Neutrophil (primary cell): ENCODE measurements around the gene RUNDC3A.

Experiments
- H3K27ac ChIP-seq: fragments of 200-600 bp; sonication (generic); 2 replicates; pipeline ENCODE4 v1.5.1; 2016; ENCODE audit warnings: mild to moderate bottlenecking, moderate library complexity
- H3K27me3 ChIP-seq: fragments of 200-600 bp; sonication (generic); 2 replicates; pipeline ENCODE4 v1.6.0; 2016; ENCODE audit warnings: mild to moderate bottlenecking
- H3K36me3 ChIP-seq: fragments of 200-600 bp; sonication (generic); 2 replicates; pipeline ENCODE4 v1.5.1; 2017
- H3K4me1 ChIP-seq, 2 experiments: fragments of 200-600 bp in 1 of 2; sonication (generic) in 1 of 2; 1 replicate in 1 of 2; 2 replicates in 1 of 2; pipeline versions ENCODE4 v1.5.1 to v1.6.1; 2013 to 2016; ENCODE audit warnings: low read depth in 1 of 2, low read length in 1 of 2, mild to moderate bottlenecking in 1 of 2, moderate library complexity in 1 of 2; ENCODE audit not compliant: control insufficient read depth in 1 of 2, insufficient read depth in 1 of 2
- H3K4me3 ChIP-seq, 2 experiments: fragments of 200-600 bp in 1 of 2; sonication (generic) in 1 of 2; 1 replicate in 1 of 2; 2 replicates in 1 of 2; pipeline ENCODE4 v1.5.1; 2013 to 2016; ENCODE audit warnings: low read depth in 1 of 2, low read length in 1 of 2, mild to moderate bottlenecking in 1 of 2, moderate library complexity in 1 of 2
- H3K9me3 ChIP-seq: fragments of 200-600 bp; sonication (generic); 2 replicates; pipeline ENCODE4 v1.5.1; 2016
- TF ChIP-seq, protein P1 (sequence below): fragments of 200-600 bp; sonication (generic); IDR thresholded peaks from 2 replicates; pipeline ENCODE4 v1.5.1; 2016; ENCODE audit warnings: antibody characterized with exemption

Gene RUNDC3A

DNA sequence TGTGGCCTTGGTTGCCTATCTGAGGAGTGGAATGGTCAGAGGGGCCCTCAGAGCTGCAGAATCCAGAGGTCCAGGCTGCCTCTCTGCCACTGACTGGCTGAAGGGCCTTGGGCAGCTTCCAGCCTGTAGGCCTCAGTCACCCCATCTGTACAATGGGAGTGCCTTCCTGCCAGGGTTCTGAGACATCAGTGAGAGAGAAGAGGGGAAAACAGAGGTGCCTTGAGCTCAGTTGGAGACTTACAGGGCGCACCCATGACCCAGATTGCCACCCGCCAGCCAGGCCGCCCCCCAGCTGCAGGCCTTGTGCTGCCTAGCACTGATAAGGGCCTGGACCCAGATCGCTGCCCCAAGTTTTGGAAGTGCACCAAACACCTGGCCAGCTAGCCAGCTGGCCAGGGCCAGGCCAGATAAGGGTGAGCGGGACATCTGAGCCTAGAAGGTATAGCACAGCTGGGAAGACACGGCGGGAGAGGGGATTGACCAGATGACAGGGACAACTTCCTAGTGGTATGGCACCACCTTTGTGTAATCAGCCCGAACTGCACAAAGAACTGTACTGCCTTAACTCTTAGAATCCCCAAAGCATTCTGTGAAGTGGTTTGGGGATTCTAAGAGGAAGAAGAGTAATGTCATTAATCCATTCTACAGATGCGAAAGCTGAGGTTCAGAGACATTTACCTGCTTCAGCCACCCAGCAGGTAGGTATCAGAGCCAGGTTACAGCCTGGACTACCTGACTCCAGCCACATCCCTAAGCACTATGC is 41.8 kb upstream of the RUNDC3A start:
- Histone ChIP-seq H3K36me3 (no peaks in the 10 kb centered on the region), H3K27me3 (peaks cover 13% of the 10 kb centered on the region)

DNA sequence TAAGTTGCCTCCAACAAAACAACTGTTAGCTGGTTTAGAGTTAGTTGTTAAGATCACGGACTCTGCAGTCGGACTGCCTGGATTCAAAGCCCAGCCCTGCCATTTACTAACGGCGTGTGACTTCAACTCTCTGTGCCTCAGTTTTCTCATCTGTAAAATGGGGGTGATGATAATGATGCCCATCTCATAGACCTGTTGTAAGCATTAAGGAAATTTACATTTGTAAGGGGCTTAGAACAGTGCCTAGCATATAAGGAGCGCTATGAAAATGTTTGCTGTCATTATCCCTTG is 41.3 kb upstream of the RUNDC3A start:
- no peaks in the 10 kb centered on the region for H3K9me3 ChIP-seq
- TF ChIP-seq, protein P1, sequence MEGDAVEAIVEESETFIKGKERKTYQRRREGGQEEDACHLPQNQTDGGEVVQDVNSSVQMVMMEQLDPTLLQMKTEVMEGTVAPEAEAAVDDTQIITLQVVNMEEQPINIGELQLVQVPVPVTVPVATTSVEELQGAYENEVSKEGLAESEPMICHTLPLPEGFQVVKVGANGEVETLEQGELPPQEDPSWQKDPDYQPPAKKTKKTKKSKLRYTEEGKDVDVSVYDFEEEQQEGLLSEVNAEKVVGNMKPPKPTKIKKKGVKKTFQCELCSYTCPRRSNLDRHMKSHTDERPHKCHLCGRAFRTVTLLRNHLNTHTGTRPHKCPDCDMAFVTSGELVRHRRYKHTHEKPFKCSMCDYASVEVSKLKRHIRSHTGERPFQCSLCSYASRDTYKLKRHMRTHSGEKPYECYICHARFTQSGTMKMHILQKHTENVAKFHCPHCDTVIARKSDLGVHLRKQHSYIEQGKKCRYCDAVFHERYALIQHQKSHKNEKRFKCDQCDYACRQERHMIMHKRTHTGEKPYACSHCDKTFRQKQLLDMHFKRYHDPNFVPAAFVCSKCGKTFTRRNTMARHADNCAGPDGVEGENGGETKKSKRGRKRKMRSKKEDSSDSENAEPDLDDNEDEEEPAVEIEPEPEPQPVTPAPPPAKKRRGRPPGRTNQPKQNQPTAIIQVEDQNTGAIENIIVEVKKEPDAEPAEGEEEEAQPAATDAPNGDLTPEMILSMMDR = no peak
- H3K4me3 ChIP-seq = no peak overlapping the region
- no peaks in the 10 kb centered on the region for H3K4me1 ChIP-seq
- H3K27ac ChIP-seq = no peak overlapping the region
- no peaks in the 10 kb centered on the region for H3K36me3 ChIP-seq
- peaks cover 13% of the 10 kb centered on the region for H3K27me3 ChIP-seq

More for the DNA sequence above, 41.8 kb upstream of the RUNDC3A start:
- TF ChIP-seq, protein P1 = no peak
- Histone ChIP-seq H3K27ac (no peak overlapping the region), H3K4me3 (no peak overlapping the region), H3K4me1 (no peaks in the 10 kb centered on the region), H3K9me3 (no peaks in the 10 kb centered on the region)

DNA sequence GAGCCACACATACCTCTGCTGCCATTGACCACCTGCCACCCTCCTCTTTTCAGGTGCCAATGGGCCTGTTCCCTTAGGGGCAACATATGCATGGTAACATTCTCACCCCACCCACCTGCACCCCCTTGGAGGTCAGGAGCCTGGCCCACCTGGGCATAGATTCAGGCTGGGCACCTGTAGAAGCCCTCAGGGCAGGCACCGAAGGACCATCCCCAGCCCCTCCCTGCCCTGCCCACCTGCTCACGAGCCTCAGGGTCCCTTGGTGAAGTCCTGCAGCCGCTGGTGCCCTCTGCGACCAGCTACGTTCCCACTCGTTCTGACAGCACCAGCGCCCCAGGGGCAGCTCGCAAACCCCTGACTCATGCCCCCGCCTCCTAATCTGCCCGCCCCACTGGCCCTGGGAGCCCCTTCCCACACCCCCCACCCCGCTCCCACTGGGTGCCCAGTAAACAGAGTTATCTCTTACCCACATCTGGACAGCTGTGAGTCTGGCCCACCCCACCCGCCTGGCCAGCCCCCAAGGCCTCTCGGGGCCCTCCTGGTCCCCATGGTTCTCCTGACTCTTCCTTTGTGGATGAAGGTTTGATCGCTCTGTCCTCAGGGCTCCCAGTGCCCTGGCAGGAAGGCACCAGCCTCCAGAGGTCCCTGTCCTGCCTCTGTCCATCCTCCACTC is 40.4 kb upstream of the RUNDC3A start, which contains the start of gene SLC4A1:
Gene SLC4A1, minus strand, starts transcription at position 318 of the 673 bp plus-strand sequence. CDS start 5,269 bp downstream, outside the sequence.
- Histone ChIP-seq H3K9me3 (no peaks in the 10 kb centered on the region), H3K4me3 (no peak within 1 kb of the TSS), H3K4me1 (no peaks in the 10 kb centered on the region), H3K36me3 (no peaks in the 10 kb centered on the region), H3K27ac (no peak within 1 kb of the TSS), H3K27me3 (peaks cover 19% of the 10 kb centered on the region)
- TF ChIP-seq, protein P1 = no peak

DNA sequence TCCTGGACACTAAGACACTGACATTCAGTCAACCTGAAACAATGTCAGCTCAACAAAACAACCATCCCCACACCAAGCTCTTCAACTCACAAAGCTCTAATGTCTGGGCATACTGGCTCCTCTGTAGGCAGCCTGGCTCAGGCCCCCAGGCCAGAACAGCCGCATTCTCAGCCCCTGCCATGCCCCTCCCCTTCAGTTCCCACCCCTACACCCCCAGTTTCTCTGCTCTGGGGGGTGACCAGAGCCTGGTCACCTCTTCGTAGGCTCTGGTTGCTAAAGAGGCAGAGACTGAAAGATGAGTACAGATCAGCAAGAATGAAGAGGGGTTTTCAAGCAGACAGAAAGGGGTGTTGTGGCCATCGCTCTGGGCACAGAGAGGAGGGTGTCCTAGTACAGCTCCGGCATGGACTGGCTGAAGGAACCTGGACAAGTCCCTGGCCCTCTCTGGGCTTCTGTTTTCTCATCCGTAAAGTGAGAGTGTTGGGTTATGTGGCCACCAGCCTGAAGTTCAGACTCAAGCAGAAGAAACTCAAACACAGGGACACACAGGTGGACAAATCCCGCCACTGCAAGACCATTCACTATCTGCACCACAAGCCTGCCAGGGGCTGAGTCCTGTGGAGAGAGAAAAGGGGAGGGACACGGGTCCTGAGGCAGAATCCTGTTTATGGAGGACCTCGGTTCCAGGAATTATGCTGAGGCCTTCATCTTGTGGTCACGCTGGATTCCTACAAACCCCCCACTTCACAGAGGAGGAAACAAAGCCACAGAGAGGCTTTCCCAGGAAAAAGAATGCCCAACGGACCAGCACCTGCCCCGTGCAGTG is 39.5 kb upstream of the RUNDC3A start:
- TF ChIP-seq, protein P1 = no peak
- H3K36me3 ChIP-seq = no peaks in the 10 kb centered on the region
- no peak overlapping the region for H3K27ac ChIP-seq
- no peaks in the 10 kb centered on the region for H3K9me3 ChIP-seq
- H3K4me3 ChIP-seq = no peak overlapping the region
- no peaks in the 10 kb centered on the region for H3K4me1 ChIP-seq
- peaks cover 26% of the 10 kb centered on the region for H3K27me3 ChIP-seq

DNA sequence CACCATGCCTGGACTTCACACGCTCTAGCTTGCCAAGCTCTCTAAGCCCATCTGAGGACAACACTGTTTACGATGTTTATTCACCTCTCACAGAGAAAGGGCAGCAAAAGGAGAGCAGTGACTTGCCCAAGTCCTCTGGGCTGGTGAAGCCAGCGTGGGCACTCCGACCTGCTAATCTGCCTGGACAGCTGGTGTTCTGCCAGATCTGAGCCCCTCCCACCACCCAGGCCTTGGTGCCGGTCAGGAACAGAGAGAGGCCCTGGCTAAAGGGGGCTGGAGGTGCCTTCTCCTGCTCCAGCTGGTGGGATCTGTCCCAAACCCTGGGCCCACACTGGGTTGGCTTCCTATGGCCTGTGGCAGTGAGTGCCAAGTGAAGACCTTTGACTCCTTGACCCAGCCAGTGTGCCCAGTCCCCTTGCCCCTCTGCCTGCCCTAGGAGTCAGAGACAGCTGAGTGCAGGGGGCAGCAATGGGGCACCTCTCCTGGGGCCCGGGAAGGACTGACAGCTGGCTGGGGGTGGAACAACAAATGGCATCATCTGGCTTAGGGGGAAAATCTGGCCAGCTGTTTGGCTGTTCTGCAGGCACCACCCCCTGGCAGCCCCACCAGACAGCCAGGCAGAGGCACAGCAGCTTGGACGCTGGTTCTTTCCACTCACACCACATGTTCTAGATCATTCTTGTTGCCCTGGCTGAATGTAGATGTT is 38.7 kb upstream of the RUNDC3A start:
- H3K27ac ChIP-seq = no peak overlapping the region
- H3K9me3 ChIP-seq = no peaks in the 10 kb centered on the region
- H3K4me1 ChIP-seq = no peaks in the 10 kb centered on the region
- H3K36me3 ChIP-seq = no peaks in the 10 kb centered on the region
- TF ChIP-seq, protein P1 = no peak
- peaks cover 33% of the 10 kb centered on the region for H3K27me3 ChIP-seq
- no peak overlapping the region for H3K4me3 ChIP-seq
